ENCODE data around the gene TRIM47.
A peak's percentile ranks its signal among the peaks of the same experiment; 100 is the strongest.

Gene TRIM47

GRCh38 chr17:75838410-75838809 lies 40.0 kb downstream of the TRIM47 start:
- DNase-seq (no peak), ATAC-seq (no peak)
- no peaks in the 10 kb centered on the region for H3K9me3 Mint-ChIP-seq
- no peak overlapping the region for H3K4me3 Mint-ChIP-seq
- H3K27ac Mint-ChIP-seq: no peak overlapping the region
- peaks cover 59% of the 10 kb centered on the region for H3K4me1 Mint-ChIP-seq
- no peaks in the 10 kb centered on the region for H3K27me3 Mint-ChIP-seq

DNA sequence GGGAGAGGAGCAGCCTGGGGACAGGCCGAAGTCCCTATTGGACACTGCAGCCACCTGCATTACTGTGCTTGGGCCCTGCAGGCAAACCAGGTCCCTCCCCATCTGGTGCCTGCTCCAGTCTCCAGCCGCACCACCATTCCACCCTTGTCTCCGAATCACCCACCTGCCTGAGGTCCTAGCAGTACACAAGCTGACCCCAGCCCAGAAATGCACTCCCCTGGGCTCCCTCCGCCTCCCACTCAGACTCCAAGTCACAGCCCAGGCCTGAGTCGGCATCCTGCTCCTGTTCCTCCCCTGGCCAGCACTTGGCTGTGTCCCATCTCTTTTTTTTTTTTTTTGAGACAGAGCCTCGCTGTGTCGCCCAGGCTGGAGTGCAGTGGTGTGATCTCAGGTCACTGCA lies 40.5 kb downstream of the TRIM47 start:
- H3K9me3 Mint-ChIP-seq: no peaks in the 10 kb centered on the region
- ATAC-seq (no peak), DNase-seq (no peak)
- H3K4me3 Mint-ChIP-seq: no peak overlapping the region
- H3K4me1 Mint-ChIP-seq: peaks cover 61% of the 10 kb centered on the region
- peak overlapping the region in 1 of 2 donors; percentile 13 for H3K27ac Mint-ChIP-seq
- no peaks in the 10 kb centered on the region for H3K27me3 Mint-ChIP-seq

- ATAC-seq: no peak
- Mint-ChIP-seq H3K27me3 (no peaks in the 10 kb centered on the region), H3K4me3 (no peak overlapping the region), H3K27ac (no peak overlapping the region), H3K9me3 (no peaks in the 10 kb centered on the region), H3K4me1 (peaks cover 63% of the 10 kb centered on the region)
- DNase-seq: no peak
Measured at GRCh38 chr17:75836605-75837004, 41.8 kb downstream of the TRIM47 start.

- H3K4me1 Mint-ChIP-seq: peaks cover 71% of the 10 kb centered on the region
- no peaks in the 10 kb centered on the region for H3K27me3 Mint-ChIP-seq
- DNase-seq (no peak), ATAC-seq (no peak)
- H3K9me3 Mint-ChIP-seq: no peaks in the 10 kb centered on the region
- no peak overlapping the region for H3K4me3 Mint-ChIP-seq
- H3K27ac Mint-ChIP-seq: no peak overlapping the region
Measured at GRCh38 chr17:75835654-75835987, 42.8 kb downstream of the TRIM47 start.

- no peak overlapping the region for H3K4me3 Mint-ChIP-seq
- H3K27me3 Mint-ChIP-seq: no peaks in the 10 kb centered on the region
- ATAC-seq (no peak), DNase-seq (no peak)
- H3K27ac Mint-ChIP-seq: peak overlapping the region in 1 of 2 donors; percentile 7
- H3K4me1 Mint-ChIP-seq: peaks cover 71% of the 10 kb centered on the region
- H3K9me3 Mint-ChIP-seq: no peaks in the 10 kb centered on the region
Measured at GRCh38 chr17:75834928-75835653, 43.3 kb downstream of the TRIM47 start.

DNA sequence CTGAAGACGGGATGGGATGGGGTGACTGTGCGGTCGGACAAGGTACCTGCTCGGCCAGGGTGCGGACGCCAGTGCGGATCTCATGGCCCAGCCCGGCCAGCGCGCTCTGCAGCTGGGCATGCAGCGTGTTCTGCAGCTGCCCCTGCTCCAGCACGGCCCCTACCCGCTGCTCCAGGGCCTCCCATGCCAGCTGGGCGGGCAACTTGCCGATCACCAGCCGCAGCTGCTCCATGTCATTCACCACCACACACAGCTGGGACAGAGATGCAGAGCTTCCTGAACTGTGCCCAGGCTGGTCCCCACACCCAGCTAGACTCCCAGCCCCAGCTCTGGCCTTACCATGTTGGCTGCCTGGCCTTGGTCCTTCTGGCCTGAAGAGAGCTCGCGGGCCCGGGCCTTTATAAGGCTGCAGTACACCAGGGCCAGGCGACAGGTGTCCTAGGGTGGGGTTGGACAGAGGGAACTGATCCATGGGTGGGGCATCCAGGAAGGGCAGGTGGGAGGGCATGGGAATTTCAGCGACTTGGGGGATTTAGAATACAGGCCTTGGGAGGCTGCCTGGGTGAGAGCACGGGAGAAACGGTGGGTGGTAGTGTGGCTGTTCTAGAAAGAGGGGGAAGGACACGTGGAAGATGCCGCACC lies 44.0 kb downstream of the TRIM47 start:
- no peaks in the 10 kb centered on the region for H3K9me3 Mint-ChIP-seq
- no peak overlapping the region for H3K4me3 Mint-ChIP-seq
- ATAC-seq (no peak), DNase-seq (no peak)
- peak overlapping the region in 1 of 2 donors; percentile 7 for H3K27ac Mint-ChIP-seq
- no peaks in the 10 kb centered on the region for H3K27me3 Mint-ChIP-seq
- peaks cover 68% of the 10 kb centered on the region for H3K4me1 Mint-ChIP-seq

- Mint-ChIP-seq H3K4me3 (peak overlapping the region; percentile 67 to 81), H3K27me3 (no peaks in the 10 kb centered on the region), H3K4me1 (peaks cover 69% of the 10 kb centered on the region), H3K9me3 (no peaks in the 10 kb centered on the region), H3K27ac (peak overlapping the region; percentile 89 to 96)
- ATAC-seq: peak; percentile 72
- DNase-seq: peak; percentile 30 to 49
Measured at GRCh38 chr17:75832652-75833400, 45.6 kb downstream of the TRIM47 start.

GRCh38 chr17:75832164-75832651 lies 46.2 kb downstream of the TRIM47 start:
- H3K9me3 Mint-ChIP-seq: no peaks in the 10 kb centered on the region
- H3K27ac Mint-ChIP-seq: peak overlapping the region; percentile 89 to 95
- peak overlapping the region; percentile 67 to 81 for H3K4me3 Mint-ChIP-seq

DNA sequence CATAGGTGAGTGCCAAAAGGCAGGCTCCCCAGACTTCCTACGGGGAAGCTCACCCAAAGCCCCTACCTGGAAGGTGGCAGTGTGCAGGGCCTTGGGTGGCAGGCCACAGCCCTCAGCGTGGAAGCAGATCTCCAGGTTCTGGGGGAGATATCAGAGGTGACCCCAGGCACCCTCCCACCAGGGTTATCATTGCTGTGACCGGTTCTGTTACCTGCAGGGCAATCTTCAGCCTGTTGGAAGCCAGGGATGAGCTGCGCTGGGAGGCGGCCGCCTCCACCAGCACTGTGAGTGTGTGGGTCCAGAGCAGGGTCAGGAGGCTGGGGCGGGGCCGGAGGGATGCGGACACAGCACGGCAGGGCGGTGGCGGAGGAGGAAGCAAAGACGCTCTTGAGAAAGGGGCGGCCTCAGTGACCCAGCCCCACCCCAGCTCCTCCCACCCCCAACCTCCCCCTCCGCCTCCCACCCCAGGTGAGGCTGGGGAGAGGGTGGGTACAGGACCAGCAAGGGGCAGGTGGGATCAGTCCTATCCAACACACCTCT lies 47.3 kb downstream of the TRIM47 start:
- DNase-seq (no peak), ATAC-seq (no peak)
- H3K27me3 Mint-ChIP-seq: no peaks in the 10 kb centered on the region
- H3K4me3 Mint-ChIP-seq: no peak overlapping the region
- peaks cover 77% of the 10 kb centered on the region for H3K4me1 Mint-ChIP-seq
- peak overlapping the region in 1 of 2 donors; percentile 85 for H3K27ac Mint-ChIP-seq
- H3K9me3 Mint-ChIP-seq: no peaks in the 10 kb centered on the region

More at GRCh38 chr17:75832164-75832651, 46.2 kb downstream of the TRIM47 start:
- DNase-seq (peak; percentile 40 to 64), ATAC-seq (peak; percentile 82)
- H3K27me3 Mint-ChIP-seq: no peaks in the 10 kb centered on the region
- H3K4me1 Mint-ChIP-seq: peaks cover 76% of the 10 kb centered on the region

DNA sequence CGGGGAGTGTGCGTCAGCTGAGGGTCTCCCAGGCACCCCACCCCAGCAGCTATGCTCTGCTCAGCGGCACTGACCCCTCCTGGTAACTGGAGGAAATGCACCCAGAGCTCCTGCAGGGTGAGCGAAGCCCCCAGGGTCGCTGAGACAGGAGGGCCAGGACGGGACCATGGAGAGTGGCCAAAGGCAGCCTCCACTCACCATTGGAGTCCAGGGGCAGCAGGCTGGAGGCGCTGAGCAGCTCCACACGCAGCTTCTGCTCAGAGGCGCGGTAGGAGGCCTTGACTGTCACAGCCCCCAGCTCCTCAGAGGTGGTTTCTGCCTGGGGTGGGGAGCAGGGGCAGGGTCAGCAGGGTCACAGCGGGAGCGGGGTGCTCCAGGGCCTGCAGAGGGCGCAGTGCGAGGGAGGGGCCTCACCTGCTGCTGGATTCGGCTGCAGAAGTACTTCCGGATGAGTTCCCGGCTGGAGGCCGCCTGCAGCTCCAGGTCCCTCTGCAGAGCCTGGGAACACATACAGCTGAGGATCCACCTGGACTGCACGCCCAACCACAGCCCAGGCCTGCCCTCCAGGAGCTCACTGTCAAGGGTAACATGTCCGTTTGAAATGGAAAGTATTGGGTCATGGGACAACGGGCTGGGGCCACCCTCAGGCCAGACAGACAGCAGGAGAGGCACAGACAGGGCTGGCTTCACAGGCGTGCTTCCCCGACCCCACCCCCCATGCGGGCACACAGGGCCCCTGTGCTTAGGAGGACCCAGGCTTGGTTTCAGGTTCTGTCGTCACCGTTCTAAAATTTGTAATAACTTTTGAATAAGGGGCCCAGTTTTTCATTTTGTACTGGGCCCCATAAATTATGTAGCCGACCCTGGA lies 48.0 kb downstream of the TRIM47 start:
- Mint-ChIP-seq H3K9me3 (no peaks in the 10 kb centered on the region), H3K4me1 (peaks cover 76% of the 10 kb centered on the region), H3K4me3 (no peak overlapping the region), H3K27ac (peak overlapping the region in 1 of 2 donors; percentile 85), H3K27me3 (no peaks in the 10 kb centered on the region)
- no peak for ATAC-seq
- peak; percentile 40 to 41 for DNase-seq

- no peak for DNase-seq
- H3K4me3 Mint-ChIP-seq: no peak overlapping the region
- no peaks in the 10 kb centered on the region for H3K9me3 Mint-ChIP-seq
- H3K27ac Mint-ChIP-seq: peak overlapping the region in 1 of 2 donors; percentile 84
- no peak for ATAC-seq
- no peaks in the 10 kb centered on the region for H3K27me3 Mint-ChIP-seq
- peaks cover 73% of the 10 kb centered on the region for H3K4me1 Mint-ChIP-seq
Measured at GRCh38 chr17:75829747-75830146, 48.6 kb downstream of the TRIM47 start.

- ATAC-seq (no peak), DNase-seq (no peak)
- no peaks in the 10 kb centered on the region for H3K27me3 Mint-ChIP-seq
- H3K27ac Mint-ChIP-seq: no peak overlapping the region
- H3K4me3 Mint-ChIP-seq: no peak overlapping the region
- no peaks in the 10 kb centered on the region for H3K9me3 Mint-ChIP-seq
- peaks cover 63% of the 10 kb centered on the region for H3K4me1 Mint-ChIP-seq
Measured at GRCh38 chr17:75828741-75829140, 49.6 kb downstream of the TRIM47 start.

DNA sequence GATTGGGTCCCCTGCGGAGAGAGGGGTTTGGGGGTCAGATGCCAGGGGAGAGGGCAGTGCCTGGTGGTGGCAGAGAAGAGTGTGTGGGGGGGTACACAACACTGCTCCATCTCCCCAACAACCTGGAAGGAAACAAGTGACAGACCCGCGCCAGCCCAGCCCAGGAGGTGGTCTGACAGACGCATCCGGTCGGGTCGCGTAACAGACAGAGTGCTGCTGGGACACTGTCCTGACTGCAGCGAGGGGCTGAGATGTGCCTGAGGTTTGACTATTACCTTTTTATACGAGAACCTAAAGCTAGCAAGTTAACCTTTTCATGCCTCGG lies 50.3 kb downstream of the TRIM47 start:
- H3K4me1 Mint-ChIP-seq: peaks cover 56% of the 10 kb centered on the region
- H3K9me3 Mint-ChIP-seq: no peaks in the 10 kb centered on the region
- H3K27ac Mint-ChIP-seq: peak overlapping the region; percentile 48 to 96
- no peak for DNase-seq
- peak; percentile 22 for ATAC-seq
- H3K27me3 Mint-ChIP-seq: no peaks in the 10 kb centered on the region
- peak overlapping the region; percentile 9 to 75 for H3K4me3 Mint-ChIP-seq

DNA sequence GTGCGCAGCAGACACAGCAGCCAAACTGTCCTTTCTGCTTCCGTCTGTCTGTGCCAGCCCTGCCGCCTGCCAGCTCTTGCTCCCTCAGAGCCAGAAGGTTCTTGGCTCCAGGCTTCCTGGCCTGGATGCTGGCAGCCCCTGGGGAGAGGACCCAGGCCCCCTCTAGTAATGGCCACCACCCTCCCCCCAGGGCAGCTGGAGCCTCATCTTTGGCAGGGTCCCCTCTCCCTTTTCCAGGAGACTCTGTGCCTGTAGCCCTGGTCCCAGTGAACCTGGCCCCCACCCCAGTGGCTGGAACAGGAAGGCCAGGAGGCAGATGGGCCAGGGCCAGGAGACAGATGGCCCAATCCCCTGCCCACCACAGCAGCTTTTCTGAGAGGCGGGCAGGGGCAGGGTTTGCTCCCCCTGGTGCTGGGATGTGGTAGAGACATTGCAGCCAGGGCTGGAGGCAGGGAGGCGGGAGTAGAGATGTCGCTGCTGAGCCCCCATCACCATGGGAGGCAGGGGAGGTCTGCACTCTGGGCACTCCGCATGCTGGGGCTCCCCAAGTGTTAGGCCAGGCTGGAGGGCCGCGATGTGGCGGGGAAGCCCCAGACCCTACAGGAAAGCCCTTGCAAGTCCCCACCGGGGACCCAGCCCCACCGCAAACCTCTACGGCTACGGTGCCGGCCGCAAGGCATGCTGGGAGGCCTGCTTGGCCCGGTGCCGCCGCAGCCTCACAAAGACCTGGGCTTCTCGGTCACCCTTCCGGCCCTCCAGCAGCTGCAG lies 50.9 kb downstream of the TRIM47 start:
- Mint-ChIP-seq H3K9me3 (no peaks in the 10 kb centered on the region), H3K27me3 (no peaks in the 10 kb centered on the region), H3K4me1 (peaks cover 56% of the 10 kb centered on the region), H3K4me3 (peak overlapping the region; percentile 29 to 75), H3K27ac (peak overlapping the region; percentile 48 to 96)
- DNase-seq (peak; percentile 70 to 73), ATAC-seq (peak; percentile 68)

Measured in stimulated activated naive CD8-positive, alpha-beta T cell treated with anti-CD3 and anti-CD28 coated beads, Interleukin-15, amount 100 ng/mL, for 72 hours (primary cell).